NB4 (cell line): ENCODE measurements around the gene LGALS4.
"Not testable (repeated sequence)": the region's sequence is repeated elsewhere in the genome, so short reads cannot be mapped to it uniquely, and the experiment has no call there.

Experiments
- DNase-seq: peaks from one replicate; pipeline ENCODE4 v3.0.0; 2010; ENCODE audit warnings: low read depth
- H3K4me3 ChIP-seq: one replicate; pipeline ENCODE4 v1.5.1; 2011; ENCODE audit warnings: mild to moderate bottlenecking, low read depth, low read length, moderate library complexity
- MYC ChIP-seq: IDR thresholded peaks from 2 replicates; pipeline ENCODE4 v1.6.1; 2011; ENCODE audit warnings: low read depth, low read length
- POLR2A ChIP-seq: IDR thresholded peaks from 2 replicates; pipeline ENCODE4 v1.6.1; 2011; ENCODE audit warnings: mild to moderate bottlenecking; ENCODE audit not compliant: insufficient read length; ENCODE audit errors: extremely low read depth
- TF ChIP-seq, protein P1 (sequence below): IDR thresholded peaks from 2 replicates; pipeline ENCODE4 v1.6.1; 2011; ENCODE audit warnings: low read depth, low read length
- TF ChIP-seq, protein P2 (sequence below): IDR thresholded peaks from one replicate; pipeline ENCODE4 v1.5.1; 2012; ENCODE audit warnings: low read depth, low read length

The LGALS4 gene

DNA sequence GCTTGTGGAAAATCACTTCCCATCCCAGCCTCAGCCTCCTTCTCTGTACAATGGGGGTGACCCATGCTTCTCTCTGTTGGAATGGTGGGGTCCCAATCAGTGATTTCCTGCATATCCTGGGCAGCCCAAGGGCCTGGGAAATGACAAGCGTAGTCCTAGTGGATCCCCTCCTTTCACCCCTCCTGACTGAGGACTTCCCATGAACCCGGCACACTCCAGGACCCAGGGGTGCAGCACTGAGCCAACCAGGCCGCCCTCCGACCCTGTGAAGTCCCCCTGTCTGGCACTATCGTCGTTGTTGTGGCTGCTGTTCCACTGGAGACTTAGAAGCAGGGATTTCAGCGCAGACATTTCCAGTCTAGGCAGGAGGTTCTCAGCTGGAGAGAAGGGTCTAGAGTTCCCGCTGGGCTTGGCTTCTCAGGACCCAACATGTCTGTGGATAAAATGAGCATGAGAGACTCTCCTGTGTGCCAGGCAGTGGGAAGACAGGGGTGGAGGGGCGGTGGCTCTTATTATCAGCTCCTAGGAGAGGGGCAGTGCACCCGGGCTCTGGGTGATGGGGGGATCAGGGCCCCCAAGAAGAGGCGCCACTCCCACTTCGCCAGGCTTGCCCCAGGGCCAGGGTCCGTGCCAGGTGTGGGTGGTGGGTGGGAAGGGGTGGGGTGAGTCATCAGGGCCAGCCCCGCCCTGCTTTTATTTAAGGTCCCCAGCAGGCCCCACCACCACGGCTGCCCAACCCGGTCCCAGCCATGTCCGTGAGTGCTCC lies 24.1 kb downstream of the LGALS4 start, which contains the start of gene LGALS7B:
Gene LGALS7B, plus strand, starts transcription at position 723 of the 766 bp plus-strand sequence. Its CDS starts 27 bp downstream, at position 750.
- DNase-seq: no peak
- TF ChIP-seq, protein P1, sequence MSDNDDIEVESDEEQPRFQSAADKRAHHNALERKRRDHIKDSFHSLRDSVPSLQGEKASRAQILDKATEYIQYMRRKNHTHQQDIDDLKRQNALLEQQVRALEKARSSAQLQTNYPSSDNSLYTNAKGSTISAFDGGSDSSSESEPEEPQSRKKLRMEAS: no peak
- TF ChIP-seq MYC (no peak), POLR2A (no peak)
- TF ChIP-seq, protein P2, sequence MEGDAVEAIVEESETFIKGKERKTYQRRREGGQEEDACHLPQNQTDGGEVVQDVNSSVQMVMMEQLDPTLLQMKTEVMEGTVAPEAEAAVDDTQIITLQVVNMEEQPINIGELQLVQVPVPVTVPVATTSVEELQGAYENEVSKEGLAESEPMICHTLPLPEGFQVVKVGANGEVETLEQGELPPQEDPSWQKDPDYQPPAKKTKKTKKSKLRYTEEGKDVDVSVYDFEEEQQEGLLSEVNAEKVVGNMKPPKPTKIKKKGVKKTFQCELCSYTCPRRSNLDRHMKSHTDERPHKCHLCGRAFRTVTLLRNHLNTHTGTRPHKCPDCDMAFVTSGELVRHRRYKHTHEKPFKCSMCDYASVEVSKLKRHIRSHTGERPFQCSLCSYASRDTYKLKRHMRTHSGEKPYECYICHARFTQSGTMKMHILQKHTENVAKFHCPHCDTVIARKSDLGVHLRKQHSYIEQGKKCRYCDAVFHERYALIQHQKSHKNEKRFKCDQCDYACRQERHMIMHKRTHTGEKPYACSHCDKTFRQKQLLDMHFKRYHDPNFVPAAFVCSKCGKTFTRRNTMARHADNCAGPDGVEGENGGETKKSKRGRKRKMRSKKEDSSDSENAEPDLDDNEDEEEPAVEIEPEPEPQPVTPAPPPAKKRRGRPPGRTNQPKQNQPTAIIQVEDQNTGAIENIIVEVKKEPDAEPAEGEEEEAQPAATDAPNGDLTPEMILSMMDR: no peak
- H3K4me3 ChIP-seq: no peak within 1 kb of the TSS

DNA sequence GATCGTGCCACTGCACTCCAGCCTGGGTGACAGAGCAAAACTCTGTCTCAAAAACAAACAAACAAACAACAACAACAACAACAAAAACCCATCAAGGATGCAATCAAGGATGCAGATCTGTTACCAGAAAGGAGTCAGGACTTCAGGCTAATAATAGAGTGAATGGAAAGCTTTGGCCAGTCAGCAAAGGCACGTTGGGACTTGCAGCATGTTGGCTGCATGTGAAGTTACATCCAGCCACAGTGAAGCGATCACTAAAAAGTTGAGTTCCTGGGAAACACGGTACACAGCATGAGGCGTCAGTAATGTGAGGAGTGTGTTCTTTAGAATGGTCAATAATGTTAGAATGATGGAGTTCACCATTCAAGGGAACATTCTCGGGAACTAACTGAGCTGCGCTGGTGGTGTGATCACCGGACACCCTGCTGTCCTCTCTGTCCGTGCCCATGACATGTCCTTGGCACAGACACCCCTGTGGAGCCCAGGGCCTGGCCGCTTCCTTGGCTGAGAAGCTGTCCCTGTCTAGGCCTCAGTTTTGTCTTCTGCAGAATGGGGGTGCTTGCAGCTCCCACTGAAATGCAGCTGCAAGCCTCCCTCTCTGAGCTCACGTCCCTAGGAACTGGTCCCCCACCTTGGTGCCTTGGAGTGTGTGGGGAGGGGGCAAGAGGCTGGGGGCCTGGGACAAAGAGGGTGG lies 26.0 kb downstream of the LGALS4 start:
- no peak overlapping the region for H3K4me3 ChIP-seq
- TF ChIP-seq, protein P2: no peak
- no peak for TF ChIP-seq POLR2A
- no peak for TF ChIP-seq MYC
- TF ChIP-seq, protein P1: no peak
- DNase-seq: no peak

DNA sequence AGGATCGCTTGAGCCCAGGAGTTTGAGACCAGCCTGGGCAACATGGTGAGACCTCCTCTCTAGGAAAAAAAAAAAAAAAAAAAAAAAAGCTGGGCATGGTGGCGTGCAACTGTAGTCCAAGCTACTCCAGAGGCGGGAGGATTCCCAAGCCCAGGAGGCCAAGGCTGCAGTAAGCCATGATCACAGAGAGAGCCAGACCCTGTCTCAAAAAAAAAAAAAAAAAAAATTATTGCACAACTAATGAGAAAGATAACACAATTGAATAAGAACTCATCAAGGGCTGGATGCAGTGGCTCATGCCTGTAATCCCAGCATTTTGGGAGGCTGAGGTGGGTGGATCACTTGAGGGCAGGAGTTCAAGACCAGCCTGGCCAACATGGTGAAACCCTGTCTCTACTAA lies 26.7 kb downstream of the LGALS4 start:
- not testable (repeated sequence) for DNase-seq, H3K4me3 ChIP-seq

DNA sequence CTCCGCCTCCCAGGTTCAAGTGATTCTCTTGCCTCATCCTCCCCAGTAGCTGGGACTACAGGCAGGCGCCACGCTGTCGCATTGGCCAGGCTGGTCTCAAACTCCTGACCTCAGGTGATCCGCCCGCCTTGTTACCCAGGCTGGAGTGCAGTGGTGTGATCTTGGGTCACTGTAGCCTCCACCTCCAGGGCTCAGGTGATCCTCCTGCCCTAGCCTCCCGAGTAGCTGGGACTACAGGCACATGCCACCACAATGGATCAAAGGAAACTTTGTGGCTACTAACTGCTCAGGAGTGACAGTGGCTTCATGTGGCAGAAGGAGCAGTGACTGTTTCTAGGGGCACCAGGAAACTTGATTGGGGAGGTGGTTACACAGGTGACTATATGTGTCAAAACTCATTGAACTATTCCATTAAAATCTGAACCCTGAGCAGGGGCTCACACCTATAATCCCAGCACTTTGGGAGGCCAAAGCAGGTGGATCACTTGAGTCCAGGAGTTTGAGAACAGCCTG lies 27.5 kb downstream of the LGALS4 start:
- no peak for TF ChIP-seq MYC
- TF ChIP-seq POLR2A: no peak
- TF ChIP-seq, protein P1: no peak
- TF ChIP-seq, protein P2: no peak
- no peak overlapping the region for H3K4me3 ChIP-seq
- DNase-seq: no peak

DNA sequence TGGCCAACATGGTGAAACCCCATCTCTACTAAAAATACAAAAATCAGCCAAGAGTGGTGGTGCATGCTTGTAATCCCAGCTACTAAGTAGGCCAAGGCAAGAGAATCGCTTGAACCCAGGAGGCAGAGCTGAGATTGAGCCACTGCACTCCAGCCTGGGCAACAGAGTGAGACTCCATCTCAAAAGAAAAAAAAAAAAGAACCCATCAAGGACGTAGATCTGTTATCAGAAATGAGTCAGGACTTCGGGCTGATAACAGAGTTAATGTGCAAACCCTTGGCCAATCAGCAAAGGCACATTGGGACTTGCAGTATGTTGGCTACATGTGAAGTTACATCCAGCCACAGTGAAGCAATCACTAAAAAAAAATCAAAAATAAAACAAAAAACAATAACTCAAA lies 28.5 kb downstream of the LGALS4 start:
- DNase-seq: no peak
- TF ChIP-seq, protein P1: no peak
- TF ChIP-seq POLR2A (no peak), MYC (no peak)
- TF ChIP-seq, protein P2: no peak
- no peak overlapping the region for H3K4me3 ChIP-seq

DNA sequence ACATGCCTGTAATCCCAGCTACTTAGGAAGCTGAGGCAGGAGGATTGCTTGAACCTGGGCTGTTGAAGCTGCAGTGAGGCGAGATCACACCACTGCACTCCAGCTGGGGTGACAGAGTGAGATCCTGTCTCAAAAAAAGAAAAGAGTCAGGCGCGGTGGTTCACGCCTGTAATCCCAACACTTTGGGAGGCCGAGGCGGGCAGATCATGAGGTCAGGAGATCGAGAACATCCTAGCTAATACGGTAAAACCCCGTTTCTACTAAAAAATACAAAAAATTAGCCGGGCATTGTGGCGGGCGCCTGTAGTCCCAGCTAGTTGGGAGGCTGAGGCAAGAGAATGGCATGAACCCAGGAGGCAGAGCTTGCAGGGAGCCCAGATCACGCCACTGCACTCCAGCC lies 30.5 kb downstream of the LGALS4 start:
- DNase-seq, H3K4me3 ChIP-seq: not testable (repeated sequence)
